GM13977 (cell line): ENCODE data around the gene EPS8L3.

Experiments
- DNase-seq: peaks from one replicate; pipeline ENCODE4 v3.0.0; 2012; ENCODE audit warnings: low spot score
- CTCF ChIP-seq: IDR thresholded peaks from 2 replicates; pipeline ENCODE4 v1.5.1; 2012; ENCODE audit warnings: mild to moderate bottlenecking, control low read depth; ENCODE audit not compliant: insufficient read depth; ENCODE audit errors: extremely low read depth, missing control alignments
- in situ Hi-C: fragments of 300-500 bp; cut with MboI; formaldehyde crosslinking; loops from one replicate; pipeline ENCODE4 v1.12.0; 2022; ENCODE audit warnings: low sequenced_read_pairs, low pct_unique_long_range_greater_than_20kb, mixed read lengths, inconsistent platforms; ENCODE audit not compliant: unreplicated experiment

Gene EPS8L3

DNA sequence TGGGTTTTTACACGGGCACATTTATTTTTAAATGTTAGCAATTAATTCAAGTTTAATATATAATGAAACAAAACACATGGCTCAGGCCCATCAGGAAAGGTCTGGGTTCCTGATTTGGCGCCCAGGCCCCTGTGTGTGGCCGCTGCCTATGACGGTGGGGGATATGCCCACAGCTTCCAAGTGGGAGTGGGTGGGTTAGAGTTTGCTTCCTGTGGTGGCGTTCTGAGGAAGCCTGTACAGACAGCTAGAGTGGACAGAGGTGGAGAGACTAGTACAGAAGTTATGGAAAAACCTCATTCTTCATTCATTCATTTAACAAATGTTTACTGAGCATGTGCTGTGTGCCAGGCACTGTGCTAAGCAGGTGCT lies 22.4 kb upstream of the EPS8L3 start:
- in situ Hi-C loops: no loop called here
- no peak for DNase-seq
- TF ChIP-seq CTCF: no peak

DNA sequence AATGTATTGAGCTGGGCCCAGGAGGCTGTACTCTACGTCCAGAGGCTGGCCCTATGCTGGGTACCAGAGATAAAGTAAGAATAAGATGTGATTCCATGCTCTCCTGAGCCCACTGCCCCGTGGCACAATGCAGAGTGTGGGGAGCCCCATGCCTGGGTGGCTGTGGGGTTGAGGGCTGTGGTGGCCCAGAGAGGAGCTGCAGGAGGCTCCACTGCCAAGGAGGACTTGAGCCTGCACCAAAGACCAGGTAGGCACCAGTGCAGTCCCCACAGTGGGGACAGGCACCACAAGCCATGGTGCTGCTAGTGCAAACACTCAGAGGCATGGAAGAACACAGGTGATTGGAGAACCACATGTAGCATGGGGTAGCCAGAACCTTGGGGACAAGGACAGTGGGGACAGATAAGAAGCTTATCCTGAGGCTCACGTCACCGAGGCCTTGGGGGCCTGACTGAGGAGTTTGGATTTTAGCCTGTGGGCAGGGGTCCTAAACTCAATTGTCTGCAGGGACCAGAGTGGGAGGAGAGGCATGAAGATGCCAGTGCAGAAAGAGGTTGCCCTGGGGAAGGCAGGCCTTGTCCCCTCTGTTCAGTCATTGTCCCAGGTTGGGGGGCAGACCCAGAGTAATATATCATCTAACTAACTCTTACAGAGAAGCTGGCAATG lies 21.9 kb upstream of the EPS8L3 start:
- no peak for DNase-seq
- in situ Hi-C loops: no loop called here
- TF ChIP-seq CTCF: no peak

- in situ Hi-C loops: no loop called here
- no peak for TF ChIP-seq CTCF
- DNase-seq: no peak
These were observed 21.0 kb upstream of the EPS8L3 start for GRCh38 chr1:109784551-109785252.

GRCh38 chr1:109783436-109783835 lies 19.7 kb upstream of the EPS8L3 start:
- TF ChIP-seq CTCF: no peak
- in situ Hi-C loops: no loop called here
- DNase-seq: no peak

DNA sequence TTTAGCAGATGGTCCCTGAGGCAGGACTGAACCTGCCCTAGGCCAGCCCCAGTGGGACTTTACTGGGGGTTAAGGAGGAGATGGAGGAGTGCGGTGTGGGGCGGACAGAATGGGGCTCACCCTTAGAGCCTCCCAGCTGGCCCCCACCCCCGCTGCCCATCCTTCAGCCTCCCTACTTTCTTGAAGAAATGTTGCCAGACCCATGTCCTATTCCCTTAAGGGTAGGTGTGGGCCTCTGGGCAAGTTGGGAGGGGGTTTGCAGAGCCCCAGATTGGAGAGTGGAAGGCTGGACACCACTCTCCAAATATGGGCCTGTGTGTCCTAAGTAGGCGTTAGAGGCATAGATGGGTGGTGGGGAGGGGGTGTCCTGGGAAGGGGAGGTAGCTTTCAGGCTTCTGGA lies 19.2 kb upstream of the EPS8L3 start:
- no peak for TF ChIP-seq CTCF
- in situ Hi-C loops: no loop called here

GRCh38 chr1:109782514-109782913 lies 18.8 kb upstream of the EPS8L3 start:
- no peak for TF ChIP-seq CTCF
- in situ Hi-C loops: no loop called here
- DNase-seq: no peak

More for the DNA sequence above, 19.2 kb upstream of the EPS8L3 start:
- DNase-seq: no peak
